ENCODE measurements around the gene ADPRM. TPM values are rescaled to one million over a fixed set of nuclear protein-coding genes. Genes with fewer than 3 reads are reported as not detected.

ADPRM gene
- polyA plus RNA-seq, 2 of the 4 experiments (the other 2 are of a cell fraction), result 8.3 to 25.2 TPM

GRCh38 chr17:10673312-10673711 lies 24.1 kb upstream of the ADPRM start:
- FAIRE-seq (no peak), DNase-seq (ENCODE audit: low read depth in 1 of 2, low spot score in 1 of 2) (no peak), ATAC-seq (no peak)
- Histone ChIP-seq H3K4me1 (no peaks in the 10 kb centered on the region), H3K4me3 (no peak overlapping the region), H3K9me3 (no peaks in the 10 kb centered on the region), H3K27ac (no peak overlapping the region), H3K4me2 (no peak overlapping the region)
- 93% methylated on average over 12 of the region's 12 CpGs for WGBS (ENCODE audit: missing lambda C conversion rate)
- ChIA-PET CTCF (interaction anchor here (1.4 to 6.7 kb wide), 3 partner anchors 10 to 56 kb away, joined by 4 to 37 read pairs (median 15); no protein-coding TSS in a partner anchor), POLR2A (interaction anchor here (0.7 kb wide), 1 partner anchor 1025 kb away, joined by 4 read pairs; no protein-coding TSS in a partner anchor)
- TF ChIP-seq, protein P1, sequence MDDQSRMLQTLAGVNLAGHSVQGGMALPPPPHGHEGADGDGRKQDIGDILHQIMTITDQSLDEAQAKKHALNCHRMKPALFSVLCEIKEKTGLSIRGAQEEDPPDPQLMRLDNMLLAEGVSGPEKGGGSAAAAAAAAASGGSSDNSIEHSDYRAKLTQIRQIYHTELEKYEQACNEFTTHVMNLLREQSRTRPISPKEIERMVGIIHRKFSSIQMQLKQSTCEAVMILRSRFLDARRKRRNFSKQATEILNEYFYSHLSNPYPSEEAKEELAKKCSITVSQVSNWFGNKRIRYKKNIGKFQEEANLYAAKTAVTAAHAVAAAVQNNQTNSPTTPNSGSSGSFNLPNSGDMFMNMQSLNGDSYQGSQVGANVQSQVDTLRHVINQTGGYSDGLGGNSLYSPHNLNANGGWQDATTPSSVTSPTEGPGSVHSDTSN (IDR thresholded peaks at IDR 0.05), result no peak
- no peak for TF ChIP-seq E2F6 (IDR thresholded peaks at IDR 0.05; ENCODE audit: borderline replicate concordance, low read depth)
- TF ChIP-seq CHD4 (IDR thresholded peaks at IDR 0.05; ENCODE audit: borderline replicate concordance), result no peak
- no peak for TF ChIP-seq JUNB (IDR thresholded peaks at IDR 0.05)
- no peak for TF ChIP-seq ZC3H11A (IDR thresholded peaks at IDR 0.05)
- TF ChIP-seq TFCP2L1 (CRISPR knock-in tag; IDR thresholded peaks at IDR 0.05), result no peak
- no peak for TF ChIP-seq BHLHE40 (IDR thresholded peaks at IDR 0.05; ENCODE audit: low read depth, low read length)
- no peak for TF ChIP-seq CEBPB (IDR thresholded peaks at IDR 0.05)
- TF ChIP-seq, protein P2, sequence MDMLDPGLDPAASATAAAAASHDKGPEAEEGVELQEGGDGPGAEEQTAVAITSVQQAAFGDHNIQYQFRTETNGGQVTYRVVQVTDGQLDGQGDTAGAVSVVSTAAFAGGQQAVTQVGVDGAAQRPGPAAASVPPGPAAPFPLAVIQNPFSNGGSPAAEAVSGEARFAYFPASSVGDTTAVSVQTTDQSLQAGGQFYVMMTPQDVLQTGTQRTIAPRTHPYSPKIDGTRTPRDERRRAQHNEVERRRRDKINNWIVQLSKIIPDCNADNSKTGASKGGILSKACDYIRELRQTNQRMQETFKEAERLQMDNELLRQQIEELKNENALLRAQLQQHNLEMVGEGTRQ (IDR thresholded peaks at IDR 0.05), result no peak
- TF ChIP-seq EHF (CRISPR knock-in tag; IDR thresholded peaks at IDR 0.05), result no peak
- no peak for TF ChIP-seq BCL3 (IDR thresholded peaks at IDR 0.05)
- no peak for TF ChIP-seq HOXB13 (CRISPR knock-in tag; IDR thresholded peaks at IDR 0.05; ENCODE audit: low read depth)

GRCh38 chr17:10674704-10675103 lies 22.7 kb upstream of the ADPRM start:
- no peaks in the 10 kb centered on the region for H3K9me3 ChIP-seq
- DNase-seq (ENCODE audit: low read depth in 1 of 2, low spot score in 1 of 2), result no peak
- ATAC-seq, result no peak; a peak in 1 of 6 replicates
- WGBS (ENCODE audit: missing lambda C conversion rate), result 89% methylated on average over 4 of the region's 4 CpGs
- ChIA-PET POLR2A (interaction anchor here (1.0 kb wide), 1 partner anchor 1323 kb away, joined by 3 read pairs; the partner anchor contains the start of gene ZNF18), CTCF (interaction anchor here (0.6 to 6.7 kb wide), 8 partner anchors 9 to 170 kb away, joined by 3 to 37 read pairs (median 4); no protein-coding TSS in a partner anchor)
- TF ChIP-seq ZC3H11A (IDR thresholded peaks at IDR 0.05), result no peak
- TF ChIP-seq HOXA7 (CRISPR knock-in tag; IDR thresholded peaks at IDR 0.05), result no peak
- TF ChIP-seq CBX2 (IDR thresholded peaks at IDR 0.05; ENCODE audit: borderline replicate concordance, low read depth), result no peak
- TF ChIP-seq, protein P3, sequence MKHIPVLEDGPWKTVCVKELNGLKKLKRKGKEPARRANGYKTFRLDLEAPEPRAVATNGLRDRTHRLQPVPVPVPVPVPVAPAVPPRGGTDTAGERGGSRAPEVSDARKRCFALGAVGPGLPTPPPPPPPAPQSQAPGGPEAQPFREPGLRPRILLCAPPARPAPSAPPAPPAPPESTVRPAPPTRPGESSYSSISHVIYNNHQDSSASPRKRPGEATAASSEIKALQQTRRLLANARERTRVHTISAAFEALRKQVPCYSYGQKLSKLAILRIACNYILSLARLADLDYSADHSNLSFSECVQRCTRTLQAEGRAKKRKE (CRISPR knock-in tag; IDR thresholded peaks at IDR 0.05; ENCODE audit: low read depth), result no peak
- TF ChIP-seq JUNB (IDR thresholded peaks at IDR 0.05), result no peak
- TF ChIP-seq MAFK (IDR thresholded peaks at IDR 0.05; ENCODE audit: partially characterized antibody), result no peak
- TF ChIP-seq HDAC2 (IDR thresholded peaks at IDR 0.05), result no peak
- TF ChIP-seq ESRRA (IDR thresholded peaks at IDR 0.05; ENCODE audit: borderline replicate concordance, low read length), result no peak
- H3K4me3 ChIP-seq, result no peak overlapping the region
- no peak overlapping the region for H3K27ac ChIP-seq
- FAIRE-seq, result no peak
- no peak overlapping the region for H3K4me2 ChIP-seq
- H3K4me1 ChIP-seq, result no peaks in the 10 kb centered on the region

GRCh38 chr17:10681866-10682446 lies 15.4 kb upstream of the ADPRM start:
- no peak overlapping the region for H3K4me3 ChIP-seq
- no peak for DNase-seq (ENCODE audit: low read depth in 1 of 2, low spot score in 1 of 2)
- ChIA-PET CTCF (interaction anchor here (3.0 kb wide), 1 partner anchor 35 kb away, joined by 15 read pairs; no protein-coding TSS in a partner anchor), POLR2A (no interaction called here)
- FAIRE-seq, result no peak
- no peak overlapping the region for H3K27ac ChIP-seq
- 88% methylated on average over 7 of the region's 7 CpGs for WGBS (ENCODE audit: missing lambda C conversion rate)
- no peak for ATAC-seq
- no peaks in the 10 kb centered on the region for H3K4me1 ChIP-seq
- no peak overlapping the region for H3K4me2 ChIP-seq
- H3K9me3 ChIP-seq, result no peaks in the 10 kb centered on the region
- TF ChIP-seq REST (IDR thresholded peaks at IDR 0.05) (no peak), ESRRA (IDR thresholded peaks at IDR 0.05; ENCODE audit: borderline replicate concordance, low read length) (no peak), KDM5A (IDR thresholded peaks at IDR 0.05) (no peak), KDM1A (IDR thresholded peaks at IDR 0.05; ENCODE audit: low read depth) (no peak), NFE2L2 (conservative IDR thresholded peaks at IDR 0.05; ENCODE audit: low read length) (no peak), RARB (CRISPR knock-in tag; IDR thresholded peaks at IDR 0.05) (no peak), ZSCAN20 (CRISPR knock-in tag; IDR thresholded peaks at IDR 0.05) (no peak), EHMT2 (IDR thresholded peaks at IDR 0.05; ENCODE audit: low read depth) (no peak), POLR2AphosphoS2 (conservative IDR thresholded peaks at IDR 0.05; ENCODE audit: low read length) (no peak)

Data from A549 (cell line).